HG02759 (cell line): ENCODE data around the gene PSAP.

Experiments used
- ATAC-seq: cut with Tn5 transposase; IDR thresholded peaks from one replicate; pipeline ENCODE4 v1.9.1; 2021; ENCODE audit warnings: mild to moderate bottlenecking, moderate library complexity; ENCODE audit not compliant: unreplicated experiment

Gene PSAP

GRCh38 chr10:71810048-71810750 lies 40.9 kb downstream of the PSAP start:
- ATAC-seq = no peak

- ATAC-seq = no peak
Observed at GRCh38 chr10:71809628-71810027, 41.4 kb downstream of the PSAP start.

GRCh38 chr10:71807557-71808510 lies 43.2 kb downstream of the PSAP start:
- ATAC-seq = no peak

- ATAC-seq = no peak
Observed at GRCh38 chr10:71806704-71807556, 44.1 kb downstream of the PSAP start.

- ATAC-seq = no peak
Observed at GRCh38 chr10:71805776-71806703, 45.0 kb downstream of the PSAP start.

GRCh38 chr10:71804077-71804476 lies 47.0 kb downstream of the PSAP start:
- no peak for ATAC-seq

GRCh38 chr10:71802715-71803488 lies 48.1 kb downstream of the PSAP start:
- ATAC-seq = no peak

GRCh38 chr10:71802235-71802634 lies 48.8 kb downstream of the PSAP start:
- ATAC-seq = no peak

- ATAC-seq = peak; percentile 85
Observed at GRCh38 chr10:71801361-71801760, 49.7 kb downstream of the PSAP start.

GRCh38 chr10:71799608-71800453 lies 51.2 kb downstream of the PSAP start:
- no peak for ATAC-seq

GRCh38 chr10:71799112-71799511 lies 51.9 kb downstream of the PSAP start:
- ATAC-seq = no peak

GRCh38 chr10:71798308-71798624 lies 52.8 kb downstream of the PSAP start:
- ATAC-seq = no peak

- ATAC-seq = no peak
Observed at GRCh38 chr10:71797533-71798307, 53.3 kb downstream of the PSAP start.

- ATAC-seq = no peak
Observed at GRCh38 chr10:71796749-71797405, 54.2 kb downstream of the PSAP start.

- ATAC-seq = no peak
Observed at GRCh38 chr10:71795248-71795647, 55.8 kb downstream of the PSAP start.

- peak; percentile 55 for ATAC-seq
Observed at GRCh38 chr10:71790749-71791440, 60.2 kb downstream of the PSAP start.

GRCh38 chr10:71789871-71790270 lies 61.2 kb downstream of the PSAP start:
- ATAC-seq = no peak
